HepG2 (cell line): ENCODE measurements around the gene DPH2. TPM values are rescaled to one million over a fixed set of nuclear protein-coding genes. Genes with fewer than 3 reads are reported as not detected.

Experiments
- CREM ChIP-seq, 2 experiments: sonication (generic) in 1 of 2; formaldehyde crosslinking in 1 of 2; IDR thresholded peaks; 2 replicates each; pipeline versions ENCODE4 v1.4.0 to v1.6.1; 2016 to 2020; ENCODE audit warnings: antibody characterized with exemption in 1 of 2, mild to moderate bottlenecking in 1 of 2, missing genetic modification reagents in 1 of 2
- DNMT1 ChIP-seq: sonication (generic); formaldehyde crosslinking; IDR thresholded peaks from 2 replicates; pipeline ENCODE4 v1.5.1; 2020; ENCODE audit warnings: mild to moderate bottlenecking, missing genetic modification reagents
- GFI1 ChIP-seq: sonication (generic); formaldehyde crosslinking; IDR thresholded peaks from 2 replicates; pipeline ENCODE4 v1.5.0; 2020; ENCODE audit warnings: missing genetic modification reagents, mild to moderate bottlenecking, borderline replicate concordance
- NFE2 ChIP-seq: sonication (generic); formaldehyde crosslinking; IDR thresholded peaks from 2 replicates; pipeline ENCODE4 v1.4.0; 2020; ENCODE audit warnings: missing genetic modification reagents
- NKX3-1 ChIP-seq: sonication (generic); formaldehyde crosslinking; IDR thresholded peaks from 2 replicates; pipeline ENCODE4 v1.5.0; 2020; ENCODE audit warnings: missing genetic modification reagents
- RFXANK ChIP-seq: IDR thresholded peaks from 2 replicates; pipeline ENCODE4 v1.6.1; 2016
- SMYD3 ChIP-seq: sonication (generic); formaldehyde crosslinking; IDR thresholded peaks from 2 replicates; pipeline ENCODE4 v1.8.1; 2023; ENCODE audit warnings: mild to moderate bottlenecking, missing genetic modification reagents
- SYNCRIP ChIP-seq: fragments of 200-400 bp; formaldehyde crosslinking; IDR thresholded peaks from 2 replicates; pipeline ENCODE4 v1.6.1; 2018; ENCODE audit warnings: mild to moderate bottlenecking, low read depth, low read length; ENCODE audit not compliant: insufficient read depth
- TGIF2 ChIP-seq: IDR thresholded peaks from 2 replicates; pipeline ENCODE4 v1.6.1; 2016; ENCODE audit warnings: control low read depth, missing compliant biosample characterization
- ZFP36L1 ChIP-seq: sonication (generic); formaldehyde crosslinking; IDR thresholded peaks from 2 replicates; pipeline ENCODE4 v1.8.0; 2022; ENCODE audit warnings: mild to moderate bottlenecking, missing genetic modification reagents, moderate library complexity
- ZFP36L2 ChIP-seq: sonication (generic); formaldehyde crosslinking; IDR thresholded peaks from 2 replicates; pipeline ENCODE4 v1.4.0; 2020; ENCODE audit warnings: missing genetic modification reagents
- ZNF589 ChIP-seq: sonication (generic); formaldehyde crosslinking; conservative IDR thresholded peaks from 2 replicates; pipeline ENCODE4 v1.8.0; 2022; ENCODE audit warnings: mild to moderate bottlenecking, moderate library complexity, missing genetic modification reagents
- ZNF678 ChIP-seq: sonication (generic); formaldehyde crosslinking; IDR thresholded peaks from 2 replicates; pipeline ENCODE4 v1.4.0; 2020; ENCODE audit warnings: mild to moderate bottlenecking, missing genetic modification reagents
- ZNF7 ChIP-seq: IDR thresholded peaks from 2 replicates; pipeline ENCODE4 v1.6.1; 2016; ENCODE audit warnings: missing biosample characterization, missing genetic modification reagents
- ZNF709 ChIP-seq: sonication (generic); formaldehyde crosslinking; IDR thresholded peaks from 2 replicates; pipeline ENCODE4 v1.5.0; 2020; ENCODE audit warnings: mild to moderate bottlenecking, missing genetic modification reagents
- polyA plus RNA-seq, 8 experiments: library from polyadenylated mRNA; depleted of rRNA in 3 of 8; stranded (reverse) in 7 of 8; unstranded in 1 of 8; fragments of >200 nt; fragmentation: Illumina TruSeq in 4 of 8; extraction: Trizol in 4 of 8; gene quantifications; 2 replicates each; pipeline versions ENCODE4 v1.2.1 to v1.2.3, GENCODE V29; 2011 to 2016; ENCODE audit warnings: low read depth in 4 of 8, missing spikeins in 1 of 8, mixed read lengths in 1 of 8; ENCODE audit not compliant: insufficient read depth in 1 of 8
- total RNA-seq, 5 experiments: library from RNA; depleted of rRNA; stranded (reverse); fragments of >200 nt; fragmentation: Illumina TruSeq; extraction: Trizol; gene quantifications; 2 replicates each; pipeline ENCODE4 v1.2.3, GENCODE V29; 2016; ENCODE audit warnings: low read depth in 1 of 5
- TF ChIP-seq, protein P1 (sequence below): sonication (generic); formaldehyde crosslinking; IDR thresholded peaks from 2 replicates; pipeline ENCODE4 v1.5.0; 2020; ENCODE audit warnings: mild to moderate bottlenecking, missing genetic modification reagents
- TF ChIP-seq, protein P2 (sequence below): IDR thresholded peaks from 2 replicates; pipeline ENCODE4 v1.6.1; 2016; ENCODE audit warnings: missing biosample characterization, missing genetic modification reagents, low read depth
- TF ChIP-seq, protein P3 (sequence below): sonication (generic); formaldehyde crosslinking; IDR thresholded peaks from 2 replicates; pipeline ENCODE4 v1.4.0; 2020; ENCODE audit warnings: missing genetic modification reagents, borderline replicate concordance
- TF ChIP-seq, protein P4 (sequence below): IDR thresholded peaks from 2 replicates; pipeline ENCODE4 v1.6.1; 2016
- TF ChIP-seq, protein P5 (sequence below): IDR thresholded peaks from 2 replicates; pipeline ENCODE4 v1.6.1; 2016; ENCODE audit warnings: missing compliant biosample characterization, missing genetic modification reagents, borderline replicate concordance

DPH2 gene
- total and polyA plus RNA-seq, 2 of the 13 experiments (the other 11 are each of a cell fraction or from before 2014, with no cell fraction given), result 32.2 to 38.3 TPM

DNA sequence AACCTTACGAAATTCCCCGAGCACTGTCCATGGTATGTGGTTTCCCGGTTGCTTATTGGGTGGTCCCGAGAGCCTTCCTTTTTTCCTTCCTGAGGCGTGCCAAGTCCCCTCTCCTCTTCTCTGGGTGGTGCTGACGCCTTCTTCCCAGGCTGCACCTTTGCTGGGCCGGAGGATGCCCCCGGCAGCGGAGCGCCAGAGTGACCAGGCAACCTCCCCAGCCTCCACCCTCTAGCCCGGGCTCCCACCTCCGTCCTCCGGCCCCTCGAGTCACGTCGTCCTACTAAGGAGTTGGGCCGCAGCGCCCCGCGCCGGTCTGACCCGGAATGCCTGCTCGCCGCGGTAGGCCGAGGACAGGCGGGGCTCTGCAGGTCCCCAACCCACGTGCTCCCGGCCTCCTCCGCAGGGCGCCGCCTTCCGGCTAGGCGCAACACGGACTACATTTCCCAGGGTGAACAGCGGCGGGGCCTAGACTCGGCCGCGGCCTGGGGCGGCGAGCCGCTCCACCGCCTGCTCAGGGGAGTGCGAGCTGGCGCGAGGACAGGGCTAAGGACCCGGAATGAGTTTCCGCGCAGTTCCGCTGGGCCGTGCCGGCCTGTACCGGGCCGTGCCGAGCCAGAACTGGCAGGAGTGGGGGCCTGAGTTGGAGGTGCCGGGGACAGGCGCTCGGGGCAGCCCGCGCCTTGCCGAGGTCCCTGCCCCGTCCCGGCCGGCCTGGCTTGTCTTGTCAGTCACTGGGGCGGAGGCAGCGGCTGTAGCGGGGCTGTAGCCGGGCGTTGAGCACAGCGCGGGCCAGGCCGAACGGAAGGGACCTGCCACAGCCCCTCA, 23.4 kb upstream of the DPH2 start, which contains the start of gene IPO13 (continued):
- TF ChIP-seq RFXANK, result no peak
- TF ChIP-seq TGIF2 (CRISPR knock-in tag), result peak; percentile 16; the same call in 1 of the 2 replicates
- TF ChIP-seq ZNF678 (CRISPR knock-in tag), result no peak
- TF ChIP-seq ZNF589 (CRISPR knock-in tag), result peak; percentile 64; the same call in 1 of the 2 replicates
- TF ChIP-seq, protein P1, sequence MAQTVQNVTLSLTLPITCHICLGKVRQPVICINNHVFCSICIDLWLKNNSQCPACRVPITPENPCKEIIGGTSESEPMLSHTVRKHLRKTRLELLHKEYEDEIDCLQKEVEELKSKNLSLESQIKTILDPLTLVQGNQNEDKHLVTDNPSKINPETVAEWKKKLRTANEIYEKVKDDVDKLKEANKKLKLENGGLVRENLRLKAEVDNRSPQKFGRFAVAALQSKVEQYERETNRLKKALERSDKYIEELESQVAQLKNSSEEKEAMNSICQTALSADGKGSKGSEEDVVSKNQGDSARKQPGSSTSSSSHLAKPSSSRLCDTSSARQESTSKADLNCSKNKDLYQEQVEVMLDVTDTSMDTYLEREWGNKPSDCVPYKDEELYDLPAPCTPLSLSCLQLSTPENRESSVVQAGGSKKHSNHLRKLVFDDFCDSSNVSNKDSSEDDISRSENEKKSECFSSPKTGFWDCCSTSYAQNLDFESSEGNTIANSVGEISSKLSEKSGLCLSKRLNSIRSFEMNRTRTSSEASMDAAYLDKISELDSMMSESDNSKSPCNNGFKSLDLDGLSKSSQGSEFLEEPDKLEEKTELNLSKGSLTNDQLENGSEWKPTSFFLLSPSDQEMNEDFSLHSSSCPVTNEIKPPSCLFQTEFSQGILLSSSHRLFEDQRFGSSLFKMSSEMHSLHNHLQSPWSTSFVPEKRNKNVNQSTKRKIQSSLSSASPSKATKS (CRISPR knock-in tag), result no peak
- TF ChIP-seq CREM (IDR thresholded peaks at IDR 0.05), result peak; percentile 59; the same call in 1 of the 2 replicates
- no peak for TF ChIP-seq CREM (CRISPR knock-in tag; IDR thresholded peaks at IDR 0.05)
- TF ChIP-seq ZFP36L2, result no peak
- TF ChIP-seq NKX3-1, result no peak
- TF ChIP-seq, protein P2, sequence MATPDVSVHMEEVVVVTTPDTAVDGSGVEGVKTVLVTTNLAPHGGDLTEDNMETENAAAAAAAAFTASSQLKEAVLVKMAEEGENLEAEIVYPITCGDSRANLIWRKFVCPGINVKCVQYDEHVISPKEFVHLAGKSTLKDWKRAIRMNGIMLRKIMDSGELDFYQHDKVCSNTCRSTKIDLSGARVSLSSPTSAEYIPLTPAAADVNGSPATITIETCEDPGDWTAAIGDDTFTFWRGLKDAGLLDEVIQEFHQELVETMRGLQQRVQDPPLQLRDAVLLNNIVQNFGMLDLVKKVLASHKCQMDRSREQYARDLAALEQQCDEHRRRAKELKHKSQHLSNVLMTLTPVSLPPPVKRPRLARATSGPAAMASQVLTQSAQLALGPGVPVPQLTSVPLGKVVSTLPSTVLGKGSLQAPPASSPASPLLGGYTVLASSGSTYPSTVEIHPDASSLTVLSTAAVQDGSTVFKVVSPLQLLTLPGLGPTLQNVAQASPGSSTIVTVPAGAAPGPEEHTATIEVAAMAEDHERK (CRISPR knock-in tag), result peak; percentile 72
- no peak; the same call in 1 of the 2 replicates for TF ChIP-seq DNMT1 (CRISPR knock-in tag)
- TF ChIP-seq ZNF709 (CRISPR knock-in tag), result peak; percentile 95
- TF ChIP-seq, protein P3, sequence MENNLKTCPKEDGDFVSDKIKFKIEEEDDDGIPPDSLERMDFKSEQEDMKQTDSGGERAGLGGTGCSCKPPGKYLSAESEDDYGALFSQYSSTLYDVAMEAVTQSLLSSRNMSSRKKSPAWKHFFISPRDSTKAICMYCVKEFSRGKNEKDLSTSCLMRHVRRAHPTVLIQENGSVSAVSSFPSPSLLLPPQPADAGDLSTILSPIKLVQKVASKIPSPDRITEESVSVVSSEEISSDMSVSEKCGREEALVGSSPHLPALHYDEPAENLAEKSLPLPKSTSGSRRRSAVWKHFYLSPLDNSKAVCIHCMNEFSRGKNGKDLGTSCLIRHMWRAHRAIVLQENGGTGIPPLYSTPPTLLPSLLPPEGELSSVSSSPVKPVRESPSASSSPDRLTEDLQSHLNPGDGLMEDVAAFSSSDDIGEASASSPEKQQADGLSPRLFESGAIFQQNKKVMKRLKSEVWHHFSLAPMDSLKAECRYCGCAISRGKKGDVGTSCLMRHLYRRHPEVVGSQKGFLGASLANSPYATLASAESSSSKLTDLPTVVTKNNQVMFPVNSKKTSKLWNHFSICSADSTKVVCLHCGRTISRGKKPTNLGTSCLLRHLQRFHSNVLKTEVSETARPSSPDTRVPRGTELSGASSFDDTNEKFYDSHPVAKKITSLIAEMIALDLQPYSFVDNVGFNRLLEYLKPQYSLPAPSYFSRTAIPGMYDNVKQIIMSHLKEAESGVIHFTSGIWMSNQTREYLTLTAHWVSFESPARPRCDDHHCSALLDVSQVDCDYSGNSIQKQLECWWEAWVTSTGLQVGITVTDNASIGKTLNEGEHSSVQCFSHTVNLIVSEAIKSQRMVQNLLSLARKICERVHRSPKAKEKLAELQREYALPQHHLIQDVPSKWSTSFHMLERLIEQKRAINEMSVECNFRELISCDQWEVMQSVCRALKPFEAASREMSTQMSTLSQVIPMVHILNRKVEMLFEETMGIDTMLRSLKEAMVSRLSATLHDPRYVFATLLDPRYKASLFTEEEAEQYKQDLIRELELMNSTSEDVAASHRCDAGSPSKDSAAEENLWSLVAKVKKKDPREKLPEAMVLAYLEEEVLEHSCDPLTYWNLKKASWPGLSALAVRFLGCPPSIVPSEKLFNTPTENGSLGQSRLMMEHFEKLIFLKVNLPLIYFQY (CRISPR knock-in tag), result peak; percentile 86
- TF ChIP-seq, protein P4, sequence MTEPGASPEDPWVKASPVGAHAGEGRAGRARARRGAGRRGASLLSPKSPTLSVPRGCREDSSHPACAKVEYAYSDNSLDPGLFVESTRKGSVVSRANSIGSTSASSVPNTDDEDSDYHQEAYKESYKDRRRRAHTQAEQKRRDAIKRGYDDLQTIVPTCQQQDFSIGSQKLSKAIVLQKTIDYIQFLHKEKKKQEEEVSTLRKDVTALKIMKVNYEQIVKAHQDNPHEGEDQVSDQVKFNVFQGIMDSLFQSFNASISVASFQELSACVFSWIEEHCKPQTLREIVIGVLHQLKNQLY (CRISPR knock-in tag), result peak; percentile 78; the same call in 1 of the 2 replicates
- no peak for TF ChIP-seq SYNCRIP
- no peak for TF ChIP-seq ZNF7 (CRISPR knock-in tag)
- no peak; the same call in 1 of the 2 replicates for TF ChIP-seq SMYD3
- TF ChIP-seq ZFP36L1, result peak; percentile 94
- TF ChIP-seq NFE2 (CRISPR knock-in tag), result no peak
- TF ChIP-seq, protein P5, sequence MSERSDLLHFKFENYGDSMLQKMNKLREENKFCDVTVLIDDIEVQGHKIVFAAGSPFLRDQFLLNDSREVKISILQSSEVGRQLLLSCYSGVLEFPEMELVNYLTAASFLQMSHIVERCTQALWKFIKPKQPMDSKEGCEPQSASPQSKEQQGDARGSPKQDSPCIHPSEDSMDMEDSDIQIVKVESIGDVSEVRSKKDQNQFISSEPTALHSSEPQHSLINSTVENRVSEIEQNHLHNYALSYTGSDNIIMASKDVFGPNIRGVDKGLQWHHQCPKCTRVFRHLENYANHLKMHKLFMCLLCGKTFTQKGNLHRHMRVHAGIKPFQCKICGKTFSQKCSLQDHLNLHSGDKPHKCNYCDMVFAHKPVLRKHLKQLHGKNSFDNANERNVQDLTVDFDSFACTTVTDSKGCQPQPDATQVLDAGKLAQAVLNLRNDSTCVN, result peak; percentile 67; the same call in 1 of the 2 replicates
- TF ChIP-seq GFI1 (CRISPR knock-in tag), result peak; percentile 66; the same call in 1 of the 2 replicates
